COLO829 (cell line): ENCODE data around the gene FDX2.
"Not testable (repeated sequence)": the region's sequence is repeated elsewhere in the genome, so short reads cannot be mapped to it uniquely, and the experiment has no call there.

Experiments used
- DNase-seq: peaks from one replicate; pipeline ENCODE4 v3.0.0; 2012; ENCODE audit warnings: low spot score

Gene FDX2

GRCh38 chr19:10284065-10284959, 31.5 kb downstream of the FDX2 start:
- no peak for DNase-seq

- no peak for DNase-seq
Measured at GRCh38 chr19:10283301-10284064, 32.3 kb downstream of the FDX2 start.

- DNase-seq: not testable (repeated sequence)
Measured at GRCh38 chr19:10282043-10282442, 33.8 kb downstream of the FDX2 start.

GRCh38 chr19:10279737-10280442, 35.9 kb downstream of the FDX2 start:
- no peak for DNase-seq

GRCh38 chr19:10278935-10279334, 36.9 kb downstream of the FDX2 start:
- no peak for DNase-seq

GRCh38 chr19:10277795-10278589, 37.8 kb downstream of the FDX2 start:
- DNase-seq: no peak

- DNase-seq: no peak
Measured at GRCh38 chr19:10274589-10274988, 41.2 kb downstream of the FDX2 start.

GRCh38 chr19:10271543-10272086, 44.2 kb downstream of the FDX2 start:
- DNase-seq: no peak

GRCh38 chr19:10270616-10271394, 45.0 kb downstream of the FDX2 start, which contains the start of gene ICAM1:
Gene ICAM1, plus strand, starts transcription at chr19:10271120. Its CDS starts 40 bp downstream, at chr19:10271160.
- DNase-seq: peak; percentile 68

GRCh38 chr19:10270180-10270615, 45.6 kb downstream of the FDX2 start:
- no peak for DNase-seq

GRCh38 chr19:10269333-10270179, 46.3 kb downstream of the FDX2 start:
- peak; percentile 62 for DNase-seq

- DNase-seq: no peak
Measured at GRCh38 chr19:10268071-10268470, 47.7 kb downstream of the FDX2 start.

- no peak for DNase-seq
Measured at GRCh38 chr19:10266706-10267105, 49.1 kb downstream of the FDX2 start.

GRCh38 chr19:10262771-10263170, 53.0 kb downstream of the FDX2 start:
- DNase-seq: no peak

- no peak for DNase-seq
Measured at GRCh38 chr19:10260141-10260584, 55.7 kb downstream of the FDX2 start.
